GM21526 (cell line): ENCODE measurements around the gene FRMPD4.

Source experiments
- ATAC-seq: cut with Tn5 transposase; IDR thresholded peaks from one replicate; pipeline ENCODE4 v1.9.1; 2021; ENCODE audit warnings: moderate library complexity; ENCODE audit not compliant: unreplicated experiment, low FRiP score

The FRMPD4 gene

DNA sequence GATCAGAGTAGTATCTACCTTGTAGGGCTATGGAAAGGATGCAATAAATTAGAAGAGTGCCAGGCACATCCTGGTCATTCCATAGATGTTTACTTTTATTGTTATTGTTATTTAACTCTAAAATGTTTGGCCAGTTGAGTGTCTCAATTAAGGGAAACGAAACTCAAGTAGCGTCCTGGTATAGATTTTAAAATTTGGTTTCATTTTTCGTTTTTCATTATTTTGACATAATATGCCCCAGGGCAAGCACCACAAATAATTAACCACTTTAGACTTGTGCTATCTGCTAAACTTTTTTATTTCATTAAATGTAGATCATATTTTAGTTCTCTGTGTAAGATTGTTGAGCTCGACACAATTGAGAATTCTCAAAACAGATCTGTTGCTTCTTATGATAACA, 473.2 kb downstream of the FRMPD4 start:
- peak; percentile 56 for ATAC-seq

GRCh38 chrX:12614266-12614665, 476.0 kb downstream of the FRMPD4 start:
- no peak for ATAC-seq

GRCh38 chrX:12615061-12615460, 476.8 kb downstream of the FRMPD4 start:
- no peak for ATAC-seq

- ATAC-seq = no peak
Measured at GRCh38 chrX:12617241-12617640, 479.0 kb downstream of the FRMPD4 start.

DNA sequence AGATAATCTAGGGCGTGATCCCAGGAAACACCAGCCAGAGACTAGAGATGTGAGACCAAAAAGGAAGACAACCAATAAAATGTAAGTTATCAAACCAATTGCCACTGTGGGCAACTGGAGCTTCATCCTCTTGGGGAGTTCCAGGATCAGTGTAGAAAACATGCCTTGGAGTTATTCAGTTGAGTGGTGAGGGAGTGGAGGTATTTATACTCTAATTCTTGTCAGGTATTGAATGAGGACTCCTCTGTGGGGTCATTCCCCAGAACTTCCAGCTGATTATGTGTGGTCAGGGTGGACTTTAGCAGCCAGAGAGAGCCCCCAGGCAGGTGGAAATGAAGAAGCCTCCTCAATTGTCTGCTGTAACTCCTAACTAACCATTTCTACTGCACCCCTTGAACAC, 509.0 kb downstream of the FRMPD4 start:
- no peak for ATAC-seq

DNA sequence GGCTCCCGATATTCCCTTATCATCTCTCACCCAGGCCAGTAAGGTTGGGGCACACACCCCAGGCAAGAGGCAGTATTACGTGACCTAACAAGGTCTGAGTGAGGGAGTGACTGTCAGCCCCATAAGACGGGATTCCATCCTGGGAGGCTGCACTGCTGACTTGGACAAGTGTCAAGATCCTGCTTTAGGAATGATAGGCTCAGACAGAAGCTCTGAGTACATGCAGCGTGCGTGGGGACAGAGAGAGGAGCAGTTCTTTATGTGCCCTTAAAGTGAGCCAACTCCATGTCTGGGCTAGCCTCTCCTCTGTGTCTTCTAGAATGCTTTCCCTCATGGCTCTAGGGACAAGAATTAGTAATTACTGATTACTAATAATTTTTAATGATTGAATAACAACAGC, 510.7 kb downstream of the FRMPD4 start:
- ATAC-seq = no peak

DNA sequence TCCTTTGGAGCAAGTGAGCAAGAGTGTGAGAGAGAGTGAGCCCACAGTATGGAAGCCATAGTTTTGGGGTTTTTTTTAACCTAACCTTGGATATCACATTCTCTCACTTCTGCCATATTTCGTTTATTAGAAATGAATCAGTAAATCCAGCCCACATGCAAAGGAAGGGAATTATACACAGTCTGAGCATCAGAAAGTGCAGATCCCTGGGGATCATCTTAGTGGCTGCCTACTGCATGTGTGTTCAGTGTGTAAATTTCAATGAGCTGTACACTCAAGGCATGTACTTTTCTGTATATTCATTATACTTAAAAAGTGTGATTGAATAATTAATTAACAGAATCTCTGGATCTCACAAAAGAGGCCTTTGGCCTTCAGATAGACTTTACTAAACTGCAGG, 519.2 kb downstream of the FRMPD4 start:
- no peak for ATAC-seq

DNA sequence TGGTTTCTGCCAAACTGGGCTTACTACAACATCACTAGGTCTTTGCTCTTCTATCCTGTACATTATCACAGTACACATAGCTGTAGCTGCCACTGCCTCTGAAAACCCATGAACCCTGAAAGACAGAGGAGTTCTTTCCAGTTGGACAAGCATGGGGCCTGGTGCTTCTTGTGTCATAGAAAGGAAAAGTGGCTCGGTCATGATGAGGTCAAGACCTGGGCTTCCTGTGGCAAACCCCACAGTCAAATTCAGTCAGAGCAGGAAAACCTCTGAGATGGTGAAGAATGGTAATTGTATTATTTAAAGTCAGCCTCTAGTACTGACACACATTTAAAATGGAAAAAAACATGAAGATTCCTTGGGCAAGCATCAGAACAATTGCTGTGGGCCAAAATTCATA, 519.6 kb downstream of the FRMPD4 start:
- no peak for ATAC-seq

- no peak for ATAC-seq
Measured at GRCh38 chrX:12661464-12661863, 523.2 kb downstream of the FRMPD4 start.

- no peak for ATAC-seq
Measured at GRCh38 chrX:12672367-12673106, 534.3 kb downstream of the FRMPD4 start.

- no peak for ATAC-seq
Measured at GRCh38 chrX:12673487-12673886, 535.2 kb downstream of the FRMPD4 start.

DNA sequence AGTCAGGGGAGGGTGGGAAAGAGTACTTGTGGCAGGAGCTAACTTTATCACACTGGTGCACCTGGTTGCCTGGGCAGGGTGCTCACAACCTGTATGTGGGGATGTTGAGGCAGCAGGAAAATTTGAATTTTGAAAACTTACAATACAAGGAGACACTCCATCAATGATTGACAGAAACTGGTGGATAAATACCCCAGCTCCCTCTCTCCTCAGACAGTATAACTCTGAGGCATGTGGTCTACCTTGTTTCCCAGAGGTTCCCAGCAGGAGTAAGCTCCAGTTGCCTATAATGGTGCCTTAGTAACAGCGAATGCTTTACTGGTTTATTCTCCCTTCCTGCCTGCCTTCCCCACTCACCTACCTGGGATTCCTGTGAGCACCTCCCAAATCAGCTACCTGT, 541.2 kb downstream of the FRMPD4 start:
- ATAC-seq = no peak

- no peak for ATAC-seq
Measured at GRCh38 chrX:12681047-12681446, 542.8 kb downstream of the FRMPD4 start.

DNA sequence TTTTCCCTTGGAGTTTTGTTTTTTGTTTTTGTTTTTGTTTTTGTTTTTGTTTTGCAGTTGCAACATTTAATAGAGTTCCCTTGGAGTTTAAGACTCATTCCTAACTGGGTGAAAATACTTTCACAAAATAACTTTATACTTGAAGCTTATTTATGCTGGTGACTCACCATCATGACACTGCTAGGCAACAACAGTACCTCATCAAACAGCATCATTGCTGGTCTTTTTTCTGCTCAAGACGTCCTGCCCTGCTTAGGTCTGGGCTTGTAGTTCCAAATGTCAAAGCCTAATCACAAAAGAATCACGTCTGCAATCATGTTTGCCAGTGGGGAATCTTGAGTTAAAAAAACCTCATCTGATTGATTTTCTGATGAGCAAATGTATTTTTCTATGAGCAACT, 547.3 kb downstream of the FRMPD4 start:
- ATAC-seq = no peak

GRCh38 chrX:12686331-12686730, 548.1 kb downstream of the FRMPD4 start:
- no peak for ATAC-seq

DNA sequence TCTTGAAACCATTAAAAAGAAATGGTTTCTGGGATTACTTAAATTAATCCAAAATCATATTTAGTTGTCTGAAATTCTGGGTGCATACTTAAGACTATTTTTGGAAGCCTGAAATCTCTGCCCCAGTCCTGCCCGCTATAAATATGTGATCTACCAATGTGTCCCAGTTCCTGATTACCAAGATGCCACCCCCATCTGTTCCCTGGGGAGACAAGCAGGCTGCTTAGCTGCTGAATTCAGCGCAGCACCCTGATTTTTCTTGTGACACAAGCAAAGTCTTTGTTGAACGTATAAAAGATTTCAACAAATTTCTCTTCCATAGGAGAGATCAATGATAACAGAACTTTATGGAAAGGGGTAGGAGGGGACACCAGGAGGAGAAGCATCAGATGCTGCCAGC, 552.4 kb downstream of the FRMPD4 start:
- no peak for ATAC-seq

DNA sequence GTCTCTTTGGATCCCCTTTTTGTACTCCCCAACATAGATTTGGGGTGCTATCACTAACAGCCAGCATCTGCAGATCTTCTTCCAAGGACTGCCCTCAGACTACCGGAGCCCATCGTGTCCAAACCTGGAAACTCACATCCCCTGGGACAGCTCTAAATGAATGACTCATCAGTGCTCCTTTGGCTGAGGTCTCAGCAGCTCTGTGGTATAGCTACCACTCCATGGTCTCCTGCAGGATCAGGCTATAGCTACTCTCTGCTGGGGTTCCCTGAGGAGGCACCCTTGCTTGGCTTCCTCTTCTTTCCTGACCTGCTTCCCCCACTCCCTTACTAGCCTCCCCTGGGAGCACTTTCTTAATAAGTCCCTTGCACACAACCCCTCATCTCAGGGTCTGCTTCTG, 555.5 kb downstream of the FRMPD4 start:
- no peak for ATAC-seq

DNA sequence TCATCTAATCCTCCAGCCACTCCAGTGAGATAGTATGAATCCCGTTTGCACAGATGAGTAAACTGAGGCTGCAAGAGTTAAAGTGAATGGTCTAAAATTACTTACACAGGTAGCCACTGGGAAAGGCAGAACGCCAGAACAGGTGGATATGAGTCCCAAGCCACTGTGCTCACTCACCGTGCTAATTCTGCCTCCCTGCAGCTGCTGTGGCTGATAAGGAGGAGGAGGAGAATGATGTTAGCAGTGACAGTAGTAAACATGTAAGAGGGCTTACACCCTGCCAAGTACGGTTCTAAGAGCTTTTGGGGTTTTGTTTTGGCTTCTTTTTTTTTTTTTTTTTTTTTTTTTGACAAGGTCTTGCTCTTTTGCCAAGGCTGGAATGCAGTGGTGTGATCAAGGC, 562.5 kb downstream of the FRMPD4 start:
- ATAC-seq = no peak

GRCh38 chrX:12701628-12702027, 563.4 kb downstream of the FRMPD4 start:
- ATAC-seq = peak; percentile 79

- no peak for ATAC-seq
Measured at GRCh38 chrX:12702509-12703091, 564.3 kb downstream of the FRMPD4 start.

GRCh38 chrX:12704706-12705105, 566.4 kb downstream of the FRMPD4 start:
- ATAC-seq = no peak

GRCh38 chrX:12709047-12709446, 570.8 kb downstream of the FRMPD4 start:
- no peak for ATAC-seq
